IMR-90 (cell line): ENCODE results near the gene FSD1. TPM values are rescaled to one million over a fixed set of nuclear protein-coding genes. Genes with fewer than 3 reads are reported as not detected.

Experiments
- ATAC-seq: fragments of 200-7000 bp; cut with Tn5 transposase; 2 replicates; pipeline ENCODE4 v1.9.1; 2020; ENCODE audit warnings: low read depth, mild to moderate bottlenecking, moderate library complexity
- BruUV-seq: library from RNA; stranded (reverse); fragments of 400-500 nt; replicated peaks from 2 replicates; lab custom pipeline; 2021; lab: Mats Ljungman, UMichigan
- CTCF ChIA-PET: fragments of 300-600 bp; formaldehyde crosslinking; extraction: SDS; loops from one replicate; lab custom pipeline; 2021; ENCODE audit warnings: antibody characterized with exemption; lab: Yijun Ruan, JAX
- POLR2A ChIA-PET: fragments of 300-600 bp; sonication (Branson Sonifier 250); formaldehyde crosslinking; loops from one replicate; lab custom pipeline; 2022; ENCODE audit warnings: antibody characterized with exemption; ENCODE audit not compliant: unreplicated experiment; lab: Charles Lee
- DNase-seq: peaks from one replicate; pipeline ENCODE4 v3.0.0; 2013
- H2AFZ ChIP-seq: replicated peaks from 2 replicates; pipeline ENCODE3; 2013; ENCODE audit warnings: low read length, mild to moderate bottlenecking; ENCODE audit not compliant: poor library complexity
- H2AK5ac ChIP-seq: 2 replicates; pipeline ENCODE4 v1.6.1; 2013; ENCODE audit warnings: low read depth, low read length, inconsistent platforms
- H2AK9ac ChIP-seq: replicated peaks from 2 replicates; pipeline ENCODE3; 2013; ENCODE audit warnings: mild to moderate bottlenecking, low read depth, low read length, moderate library complexity; ENCODE audit not compliant: poor library complexity
- H2BK120ac ChIP-seq: 2 replicates; pipeline ENCODE4 v1.6.1; 2013; ENCODE audit warnings: low read depth, low read length, inconsistent platforms
- H2BK15ac ChIP-seq: 3 replicates; pipeline ENCODE4 v1.6.1; 2013; ENCODE audit warnings: low read depth, low read length, inconsistent platforms
- H2BK20ac ChIP-seq: 2 replicates; pipeline ENCODE4 v1.6.1; 2013; ENCODE audit warnings: low read depth, mild to moderate bottlenecking, inconsistent platforms, low read length, moderate library complexity
- H2BK5ac ChIP-seq: 2 replicates; pipeline ENCODE4 v1.6.1; 2013; ENCODE audit warnings: mild to moderate bottlenecking, low read depth, low read length, inconsistent platforms; ENCODE audit not compliant: poor library complexity, severe bottlenecking
- H3K14ac ChIP-seq: replicated peaks from 2 replicates; pipeline ENCODE4 v1.6.1; 2013; ENCODE audit warnings: low read depth, low read length, inconsistent platforms
- H3K18ac ChIP-seq: 2 replicates; pipeline ENCODE4 v1.6.1; 2013; ENCODE audit warnings: low read depth, low read length, control low read depth
- H3K23ac ChIP-seq: 2 replicates; pipeline ENCODE4 v1.6.1; 2013; ENCODE audit warnings: low read depth, low read length, inconsistent platforms
- H3K27ac ChIP-seq: 2 replicates; pipeline ENCODE4 v1.5.1; 2013; ENCODE audit warnings: mild to moderate bottlenecking, control low read depth, low read length; ENCODE audit not compliant: insufficient read depth
- H3K27me3 ChIP-seq: 2 replicates; pipeline ENCODE4 v1.6.1; 2013; ENCODE audit warnings: low read length; ENCODE audit not compliant: control insufficient read depth, insufficient read depth
- H3K36me3 ChIP-seq: 2 replicates; pipeline ENCODE4 v1.6.1; 2013; ENCODE audit warnings: low read length, mixed read lengths; ENCODE audit not compliant: control insufficient read depth, insufficient read depth
- H3K4ac ChIP-seq: 2 replicates; pipeline ENCODE4 v1.6.1; 2013; ENCODE audit warnings: low read depth, low read length, inconsistent platforms
- H3K4me1 ChIP-seq: 2 replicates; pipeline ENCODE4 v1.6.1; 2013; ENCODE audit warnings: low read length, mixed read lengths; ENCODE audit not compliant: control insufficient read depth, insufficient read depth
- H3K4me2 ChIP-seq: 2 replicates; pipeline ENCODE4 v1.6.1; 2013; ENCODE audit warnings: low read depth, mild to moderate bottlenecking, control low read depth, low read length, moderate library complexity
- H3K4me3 ChIP-seq: 2 replicates; pipeline ENCODE4 v1.5.1; 2013; ENCODE audit warnings: low read depth, mild to moderate bottlenecking, control low read depth, low read length, moderate library complexity; ENCODE audit not compliant: insufficient read depth
- H3K56ac ChIP-seq: 2 replicates; pipeline ENCODE4 v1.6.1; 2013; ENCODE audit warnings: low read length, inconsistent platforms; ENCODE audit not compliant: insufficient read depth; ENCODE audit errors: extremely low read depth
- H3K79me1 ChIP-seq, 2 experiments: 2 replicates each; pipeline ENCODE4 v1.6.1; 2013; ENCODE audit warnings: low read length in 2 of 2, inconsistent platforms in 1 of 2, low read depth in 1 of 2
- H3K9ac ChIP-seq: 2 replicates; pipeline ENCODE4 v1.6.1; 2013; ENCODE audit warnings: low read depth, low read length, control low read depth
- H3K9me1 ChIP-seq: 2 replicates; pipeline ENCODE4 v1.6.1; 2013; ENCODE audit warnings: low read length, inconsistent platforms; ENCODE audit not compliant: insufficient read depth
- H3K9me3 ChIP-seq: 2 replicates; pipeline ENCODE4 v1.6.1; 2013; ENCODE audit warnings: low read length; ENCODE audit not compliant: control insufficient read depth, insufficient read depth
- H4K20me1 ChIP-seq: 2 replicates; pipeline ENCODE4 v1.6.1; 2013; ENCODE audit warnings: low read length, inconsistent platforms; ENCODE audit not compliant: insufficient read depth
- H4K5ac ChIP-seq: 2 replicates; pipeline ENCODE4 v1.6.1; 2013; ENCODE audit warnings: mild to moderate bottlenecking, low read depth, low read length, control low read depth
- H4K8ac ChIP-seq, 2 experiments: 2 replicates each; pipeline ENCODE4 v1.6.1; 2013; ENCODE audit warnings: low read depth in 2 of 2, low read length in 2 of 2, control low read depth in 1 of 2, inconsistent platforms in 1 of 2
- H4K91ac ChIP-seq: 2 replicates; pipeline ENCODE4 v1.6.1; 2013; ENCODE audit warnings: low read depth, low read length, inconsistent platforms; ENCODE audit not compliant: insufficient read depth
- BHLHE40 ChIP-seq: fragments of 150-350 bp; IDR thresholded peaks from 2 replicates; pipeline ENCODE4 v1.6.1; 2016; ENCODE audit warnings: mild to moderate bottlenecking, low read depth, low read length
- CEBPB ChIP-seq: IDR thresholded peaks from 2 replicates; pipeline ENCODE4 v1.6.1; 2012; ENCODE audit warnings: low read depth, low read length, improper control_type of control experiment
- CHD1 ChIP-seq: IDR thresholded peaks from 2 replicates; pipeline ENCODE4 v1.6.1; 2012; ENCODE audit warnings: low read depth, low read length, improper control_type of control experiment
- FOS ChIP-seq: fragments of 150-350 bp; IDR thresholded peaks from 2 replicates; pipeline ENCODE4 v1.6.1; 2016; ENCODE audit warnings: low read depth, low read length
- MAFK ChIP-seq: IDR thresholded peaks from 2 replicates; pipeline ENCODE4 v1.6.1; 2012; ENCODE audit warnings: low read depth, low read length, improper control_type of control experiment
- MAZ ChIP-seq: IDR thresholded peaks from 2 replicates; pipeline ENCODE4 v1.6.1; 2012; ENCODE audit warnings: low read depth, mild to moderate bottlenecking, low read length, improper control_type of control experiment, moderate library complexity, borderline replicate concordance
- MXI1 ChIP-seq: IDR thresholded peaks from 2 replicates; pipeline ENCODE4 v1.6.1; 2012; ENCODE audit warnings: low read depth, mild to moderate bottlenecking, low read length, moderate library complexity, borderline replicate concordance
- NFE2L2 ChIP-seq: fragments of 150-350 bp; IDR thresholded peaks from 2 replicates; pipeline ENCODE4 v1.6.1; 2016; ENCODE audit warnings: low read depth, mild to moderate bottlenecking, low read length
- POLR2A ChIP-seq: IDR thresholded peaks from 2 replicates; pipeline ENCODE4 v1.6.1; 2012; ENCODE audit warnings: mild to moderate bottlenecking, low read depth, low read length
- RAD21 ChIP-seq: IDR thresholded peaks from 2 replicates; pipeline ENCODE4 v1.6.1; 2012; ENCODE audit warnings: low read length, improper control_type of control experiment
- RCOR1 ChIP-seq: IDR thresholded peaks from 2 replicates; pipeline ENCODE4 v1.6.1; 2012; ENCODE audit warnings: mild to moderate bottlenecking, low read length, improper control_type of control experiment; ENCODE audit not compliant: insufficient replicate concordance
- RFX5 ChIP-seq: IDR thresholded peaks from 2 replicates; pipeline ENCODE4 v1.8.0; 2012; ENCODE audit warnings: low read depth, mild to moderate bottlenecking, low read length, moderate library complexity
- SMC3 ChIP-seq: fragments of 150-350 bp; IDR thresholded peaks from 2 replicates; pipeline ENCODE4 v1.6.1; 2016; ENCODE audit warnings: low read depth, mild to moderate bottlenecking, antibody characterized with exemption, low read length, moderate library complexity
- WGBS, 2 experiments: methylation state at CpG; one replicate each; pipeline versions ENCODE4 v1.1.5 to v1.1.7; 2013; ENCODE audit warnings: missing lambda C conversion rate in 2 of 2; ENCODE audit not compliant: insufficient read length in 1 of 2; ENCODE audit errors: extremely low coverage in 2 of 2; 5-methylcytosine and 5-hydroxymethylcytosine counted together
- dilution Hi-C: fragments of 300-500 bp; cut with HindIII; formaldehyde crosslinking; loops from one replicate; pipeline ENCODE4 v1.14.3; 2018; ENCODE audit warnings: low sequenced_read_pairs; ENCODE audit not compliant: unreplicated experiment
- in situ Hi-C: fragments of 300-500 bp; cut with MboI; formaldehyde crosslinking; loops from 3 replicates; pipeline ENCODE4 v1.14.3; 2019; ENCODE audit warnings: low sequenced_read_pairs, inconsistent platforms, mixed read lengths
- intact Hi-C: fragments of 100-400 bp; cut with micrococcal nuclease; formaldehyde crosslinking; loops from 2 replicates; pipeline ENCODE4 v1.10.0; 2022
- polyA plus RNA-seq, 3 experiments: library from polyadenylated mRNA; depleted of rRNA; stranded (reverse); fragments of >200 nt; gene quantifications; 2 replicates each; pipeline ENCODE4 v1.2.3, GENCODE V29; 2012; ENCODE audit warnings: low replicate concordance in 1 of 3
- total RNA-seq: library from RNA; depleted of rRNA; stranded (reverse); fragments of >200 nt; gene quantifications from 2 replicates; pipeline ENCODE4 v1.2.3, GENCODE V29; 2012
- TF ChIP-seq, protein P1 (sequence below): fragments of 150-350 bp; IDR thresholded peaks from 2 replicates; pipeline ENCODE4 v1.6.1; 2017; ENCODE audit warnings: mild to moderate bottlenecking, antibody characterized with exemption, low read length, low read depth
- TF ChIP-seq, protein P2 (sequence below): conservative IDR thresholded peaks from 2 replicates; pipeline ENCODE4 v1.5.1; 2012; ENCODE audit warnings: mild to moderate bottlenecking, low read depth, low read length, improper control_type of control experiment
- TF ChIP-seq, protein P3 (sequence below): fragments of 150-350 bp; IDR thresholded peaks from 2 replicates; pipeline ENCODE4 v1.6.1; 2016; ENCODE audit warnings: low read depth, mild to moderate bottlenecking, low read length, moderate library complexity, borderline replicate concordance

Gene FSD1
- total and polyA plus RNA-seq, 2 of the 4 experiments (the other 2 are of a cell fraction): 17.4 to 24.4 TPM

DNA sequence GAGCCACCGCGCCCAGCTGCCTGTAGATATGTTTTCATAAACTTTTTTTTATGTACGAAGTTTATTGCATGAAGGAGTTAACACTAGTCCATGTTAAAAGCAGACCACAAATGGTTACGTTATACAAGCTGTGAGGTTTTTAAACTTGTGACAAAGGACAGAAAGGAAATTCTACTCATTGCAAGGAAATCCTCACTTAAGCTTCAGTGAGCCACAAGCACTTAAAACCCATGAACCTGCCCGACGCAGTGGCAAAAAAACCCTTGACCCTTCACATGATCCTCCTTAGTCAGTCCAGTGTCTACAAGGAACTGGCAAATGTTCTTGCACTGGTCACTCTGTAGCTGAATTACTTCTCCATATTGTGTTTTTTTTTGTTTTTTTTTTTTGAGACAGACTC lies 43.1 kb downstream of the FSD1 start:
- DNase-seq: no peak
- no peak overlapping the region for H3K18ac ChIP-seq
- no peak overlapping the region for H2AFZ ChIP-seq
- no peaks in the 10 kb centered on the region for H3K27me3 ChIP-seq
- H3K4me2 ChIP-seq: no peak overlapping the region
- H3K9ac ChIP-seq: no peak overlapping the region
- H4K20me1 ChIP-seq: no peaks in the 10 kb centered on the region
- intact Hi-C loops (no loop called here), dilution Hi-C loops (no loop called here), in situ Hi-C loops (no loop called here)
- H2BK20ac ChIP-seq: no peak overlapping the region
- no peak overlapping the region for H3K23ac ChIP-seq
- no peak overlapping the region for H2BK5ac ChIP-seq
- CTCF ChIA-PET: no interaction called here
- H3K36me3 ChIP-seq: peaks cover 11% of the 10 kb centered on the region
- peaks cover 4% of the 10 kb centered on the region for H3K4me1 ChIP-seq
- no peak overlapping the region for H3K4me3 ChIP-seq
- no peak for ATAC-seq
- H3K9me1 ChIP-seq: no peaks in the 10 kb centered on the region
- TF ChIP-seq, protein P1, sequence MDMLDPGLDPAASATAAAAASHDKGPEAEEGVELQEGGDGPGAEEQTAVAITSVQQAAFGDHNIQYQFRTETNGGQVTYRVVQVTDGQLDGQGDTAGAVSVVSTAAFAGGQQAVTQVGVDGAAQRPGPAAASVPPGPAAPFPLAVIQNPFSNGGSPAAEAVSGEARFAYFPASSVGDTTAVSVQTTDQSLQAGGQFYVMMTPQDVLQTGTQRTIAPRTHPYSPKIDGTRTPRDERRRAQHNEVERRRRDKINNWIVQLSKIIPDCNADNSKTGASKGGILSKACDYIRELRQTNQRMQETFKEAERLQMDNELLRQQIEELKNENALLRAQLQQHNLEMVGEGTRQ: no peak
- TF ChIP-seq MXI1 (no peak), CEBPB (no peak), CHD1 (no peak), MAZ (no peak), RFX5 (no peak), POLR2A (no peak), MAFK (no peak), RAD21 (no peak), NFE2L2 (no peak), BHLHE40 (no peak), RCOR1 (no peak), SMC3 (no peak), FOS (no peak)
- TF ChIP-seq, protein P2, sequence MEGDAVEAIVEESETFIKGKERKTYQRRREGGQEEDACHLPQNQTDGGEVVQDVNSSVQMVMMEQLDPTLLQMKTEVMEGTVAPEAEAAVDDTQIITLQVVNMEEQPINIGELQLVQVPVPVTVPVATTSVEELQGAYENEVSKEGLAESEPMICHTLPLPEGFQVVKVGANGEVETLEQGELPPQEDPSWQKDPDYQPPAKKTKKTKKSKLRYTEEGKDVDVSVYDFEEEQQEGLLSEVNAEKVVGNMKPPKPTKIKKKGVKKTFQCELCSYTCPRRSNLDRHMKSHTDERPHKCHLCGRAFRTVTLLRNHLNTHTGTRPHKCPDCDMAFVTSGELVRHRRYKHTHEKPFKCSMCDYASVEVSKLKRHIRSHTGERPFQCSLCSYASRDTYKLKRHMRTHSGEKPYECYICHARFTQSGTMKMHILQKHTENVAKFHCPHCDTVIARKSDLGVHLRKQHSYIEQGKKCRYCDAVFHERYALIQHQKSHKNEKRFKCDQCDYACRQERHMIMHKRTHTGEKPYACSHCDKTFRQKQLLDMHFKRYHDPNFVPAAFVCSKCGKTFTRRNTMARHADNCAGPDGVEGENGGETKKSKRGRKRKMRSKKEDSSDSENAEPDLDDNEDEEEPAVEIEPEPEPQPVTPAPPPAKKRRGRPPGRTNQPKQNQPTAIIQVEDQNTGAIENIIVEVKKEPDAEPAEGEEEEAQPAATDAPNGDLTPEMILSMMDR: no peak
- TF ChIP-seq, protein P3, sequence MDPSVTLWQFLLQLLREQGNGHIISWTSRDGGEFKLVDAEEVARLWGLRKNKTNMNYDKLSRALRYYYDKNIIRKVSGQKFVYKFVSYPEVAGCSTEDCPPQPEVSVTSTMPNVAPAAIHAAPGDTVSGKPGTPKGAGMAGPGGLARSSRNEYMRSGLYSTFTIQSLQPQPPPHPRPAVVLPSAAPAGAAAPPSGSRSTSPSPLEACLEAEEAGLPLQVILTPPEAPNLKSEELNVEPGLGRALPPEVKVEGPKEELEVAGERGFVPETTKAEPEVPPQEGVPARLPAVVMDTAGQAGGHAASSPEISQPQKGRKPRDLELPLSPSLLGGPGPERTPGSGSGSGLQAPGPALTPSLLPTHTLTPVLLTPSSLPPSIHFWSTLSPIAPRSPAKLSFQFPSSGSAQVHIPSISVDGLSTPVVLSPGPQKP: no peak
- no peak overlapping the region for H3K14ac ChIP-seq
- POLR2A ChIA-PET: no interaction called here
- H2AK9ac ChIP-seq: no peak overlapping the region
- BruUV-seq: no TSS peak
- H3K56ac ChIP-seq: no peak overlapping the region
- no peaks in the 10 kb centered on the region for H3K9me3 ChIP-seq
- no peak overlapping the region for H4K5ac ChIP-seq
- no peak overlapping the region for H2BK120ac ChIP-seq
- peaks cover 7 to 12% of the 10 kb centered on the region in 2 experiments; a peak in 2 of 4 replicates for H3K79me1 ChIP-seq
- no peak overlapping the region for H2AK5ac ChIP-seq
- H3K27ac ChIP-seq: no peak overlapping the region
- no peak overlapping the region for H2BK15ac ChIP-seq
- no peak overlapping the region for H4K8ac ChIP-seq
- 100% methylated on average over 2 of the region's 6 CpGs; no CpG with 5 or more reads in 1 of the 2 experiments for WGBS, 2 experiments
- no peak overlapping the region for H4K91ac ChIP-seq
- no peak overlapping the region for H3K4ac ChIP-seq
